HG02852 (cell line): ENCODE data around the gene RIMS4.
"Not testable (repeated sequence)": the region's sequence is repeated elsewhere in the genome, so short reads cannot be mapped to it uniquely, and the experiment has no call there.

Source experiments
- ATAC-seq: cut with Tn5 transposase; IDR thresholded peaks from one replicate; pipeline ENCODE4 v1.9.1; 2021; ENCODE audit warnings: mild to moderate bottlenecking, moderate library complexity; ENCODE audit not compliant: unreplicated experiment

The RIMS4 gene

GRCh38 chr20:44765701-44766347 is 44.5 kb downstream of the RIMS4 start:
- ATAC-seq, result no peak

GRCh38 chr20:44765091-44765490 is 45.3 kb downstream of the RIMS4 start:
- no peak for ATAC-seq

GRCh38 chr20:44763798-44764197 is 46.5 kb downstream of the RIMS4 start:
- ATAC-seq, result not testable (repeated sequence)

GRCh38 chr20:44762466-44763140 is 47.7 kb downstream of the RIMS4 start:
- no peak for ATAC-seq

GRCh38 chr20:44761423-44761822 is 48.9 kb downstream of the RIMS4 start:
- ATAC-seq, result no peak

GRCh38 chr20:44759595-44759994 is 50.8 kb downstream of the RIMS4 start:
- no peak for ATAC-seq

GRCh38 chr20:44758247-44759101 is 51.9 kb downstream of the RIMS4 start:
- no peak for ATAC-seq

- ATAC-seq, result no peak
Observed at GRCh38 chr20:44756956-44757355, 53.4 kb downstream of the RIMS4 start.

GRCh38 chr20:44756011-44756688 is 54.2 kb downstream of the RIMS4 start:
- ATAC-seq, result no peak

GRCh38 chr20:44754554-44754953 is 55.8 kb downstream of the RIMS4 start:
- no peak for ATAC-seq

- no peak for ATAC-seq
Observed at GRCh38 chr20:44752099-44752931, 58.0 kb downstream of the RIMS4 start.

GRCh38 chr20:44750081-44750805 is 60.1 kb downstream of the RIMS4 start:
- no peak for ATAC-seq

GRCh38 chr20:44748005-44748370 is 62.4 kb downstream of the RIMS4 start:
- no peak for ATAC-seq

- no peak for ATAC-seq
Observed at GRCh38 chr20:44747166-44748004, 63.0 kb downstream of the RIMS4 start.

GRCh38 chr20:44746367-44747165 is 63.8 kb downstream of the RIMS4 start:
- ATAC-seq, result no peak

GRCh38 chr20:44745598-44746366 is 64.6 kb downstream of the RIMS4 start, which contains the start of gene KCNK15:
KCNK15 (plus strand) TSS chr20:44745865; CDS start chr20:44745911, 46 bp downstream.
- no peak for ATAC-seq

GRCh38 chr20:44745122-44745597 is 65.2 kb downstream of the RIMS4 start:
- ATAC-seq, result no peak
